ENCODE measurements around the gene SPACA6.
"Not testable (repeated sequence)": the region's sequence is repeated elsewhere in the genome, so short reads cannot be mapped to it uniquely, and the experiment has no call there.

SPACA6 gene

DNA sequence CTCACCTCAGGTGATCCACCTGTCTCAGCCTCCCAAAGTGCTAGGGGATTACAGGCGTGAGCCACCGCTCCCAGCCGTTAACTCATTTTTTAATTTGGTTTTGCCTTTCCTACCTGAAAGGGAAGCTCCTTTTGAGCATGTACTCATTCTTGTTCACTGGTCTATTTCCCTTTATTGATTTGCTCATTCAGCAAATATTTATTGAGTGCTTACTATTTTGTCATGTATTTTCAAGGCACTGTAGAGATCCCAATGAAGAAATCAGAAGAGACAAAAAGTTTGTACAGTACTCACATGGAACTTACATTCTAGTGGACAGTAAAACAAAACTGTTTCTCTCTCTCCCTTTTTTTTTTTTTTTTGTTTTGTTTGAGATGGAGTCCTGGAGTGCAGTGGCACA is 13.8 kb downstream of the SPACA6 start:
- no peak for DNase-seq

DNA sequence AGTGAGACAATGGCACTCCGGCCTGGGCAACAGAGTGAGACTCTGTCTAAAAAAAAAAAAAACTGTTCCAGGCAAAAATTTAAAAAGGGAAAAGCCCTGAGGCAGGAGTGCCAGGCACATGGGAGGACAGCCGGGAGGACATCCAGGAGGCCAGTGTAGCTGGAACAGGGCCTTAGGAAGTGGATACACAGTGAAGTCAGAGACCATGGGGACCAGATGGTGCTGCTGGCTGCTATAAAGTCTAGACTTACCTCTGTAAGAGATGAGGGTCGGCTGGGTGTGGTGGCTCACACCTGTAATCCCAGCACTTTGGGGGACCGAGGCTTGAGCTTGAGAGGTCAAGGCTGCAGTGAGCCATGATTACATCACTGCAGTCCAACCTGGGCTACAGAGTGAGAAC is 15.7 kb downstream of the SPACA6 start:
- DNase-seq = no peak

DNA sequence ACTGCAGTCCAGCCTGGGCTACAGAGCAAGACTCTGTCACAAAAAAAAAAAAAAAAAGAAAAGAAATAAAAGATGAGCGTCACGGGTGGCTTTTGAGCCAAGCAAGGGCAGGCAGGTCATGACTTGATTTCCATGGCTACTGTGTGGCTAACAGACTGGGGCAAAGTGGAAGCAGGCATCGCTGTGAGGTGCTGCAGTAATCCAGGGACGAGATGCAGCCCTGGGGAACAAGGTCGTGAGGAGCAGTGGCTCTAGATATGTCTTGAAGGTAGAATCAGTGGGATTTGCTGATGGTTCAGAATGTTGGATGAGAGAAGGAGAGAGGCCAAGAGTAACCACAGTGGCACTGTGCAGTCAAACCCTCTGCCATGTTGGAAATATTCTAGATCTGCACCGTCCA is 16.4 kb downstream of the SPACA6 start:
- no peak for DNase-seq

DNA sequence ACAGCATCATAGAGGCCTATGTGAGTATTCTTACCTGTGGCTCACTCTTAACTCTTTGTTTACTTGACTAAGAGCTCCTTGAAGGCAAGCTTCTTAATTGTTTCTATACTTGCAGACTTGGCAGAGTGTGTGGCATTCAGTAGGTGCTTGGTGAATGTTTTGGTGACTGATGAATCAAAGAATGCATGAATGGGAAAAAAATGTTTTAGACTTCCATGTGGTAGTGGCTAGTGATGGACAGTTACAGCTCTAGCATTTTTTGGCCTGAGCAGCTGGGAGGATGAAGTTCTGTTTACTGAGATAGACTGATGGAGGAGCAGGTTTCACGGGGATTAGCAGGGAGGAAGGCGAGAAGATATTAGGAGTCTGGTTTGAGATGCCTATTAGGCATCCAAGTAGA is 17.0 kb downstream of the SPACA6 start:
- DNase-seq = no peak

DNA sequence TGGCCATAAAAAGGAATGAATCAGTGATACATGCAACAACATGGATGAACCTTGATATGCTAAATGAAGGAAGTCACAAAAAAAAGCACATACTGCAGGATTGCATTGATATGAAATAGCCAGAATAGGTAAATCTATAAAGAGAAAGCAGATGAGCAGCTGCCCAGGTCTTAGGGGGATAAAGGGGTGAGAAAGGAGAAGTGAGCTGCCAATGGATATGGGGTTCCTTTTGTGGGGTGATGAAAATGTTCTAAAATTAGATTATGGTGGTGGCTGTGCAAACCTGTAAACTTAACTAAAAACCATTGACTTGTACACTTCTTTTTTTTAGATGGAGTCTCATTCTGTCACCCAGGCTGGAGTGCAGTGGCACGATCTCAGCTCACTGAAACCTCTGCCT is 18.6 kb downstream of the SPACA6 start:
- DNase-seq = no peak

DNA sequence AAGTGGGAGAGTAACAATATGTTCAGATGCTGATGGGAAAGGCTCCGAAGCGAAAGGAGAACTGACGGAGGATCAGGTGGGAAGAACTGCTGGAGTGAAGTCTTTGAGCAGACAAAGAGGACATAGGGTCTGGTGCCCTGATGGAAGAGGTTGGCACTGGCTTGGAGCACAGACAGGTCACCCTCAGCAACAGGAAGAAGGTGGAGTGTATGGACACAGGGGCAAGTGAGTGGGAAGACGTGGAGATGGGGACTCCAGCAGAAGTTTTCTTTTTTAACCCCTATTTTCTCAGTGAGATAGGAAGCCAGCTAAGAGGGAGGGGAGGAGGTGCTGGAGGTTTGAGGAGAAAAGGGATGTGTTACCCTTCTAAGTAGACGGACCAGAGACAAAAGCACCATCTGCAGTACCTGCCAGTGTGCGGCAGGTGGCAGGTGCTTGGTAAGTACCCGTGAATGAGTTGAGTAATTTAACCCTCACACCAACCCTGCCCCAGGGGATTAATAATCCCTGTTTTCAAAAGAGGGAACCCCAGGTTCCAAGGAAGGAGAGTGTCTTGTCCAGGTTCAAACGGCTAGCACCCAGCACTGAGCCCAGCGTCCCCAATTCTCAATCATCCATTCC is 19.4 kb downstream of the SPACA6 start:
- DNase-seq = no peak

DNA sequence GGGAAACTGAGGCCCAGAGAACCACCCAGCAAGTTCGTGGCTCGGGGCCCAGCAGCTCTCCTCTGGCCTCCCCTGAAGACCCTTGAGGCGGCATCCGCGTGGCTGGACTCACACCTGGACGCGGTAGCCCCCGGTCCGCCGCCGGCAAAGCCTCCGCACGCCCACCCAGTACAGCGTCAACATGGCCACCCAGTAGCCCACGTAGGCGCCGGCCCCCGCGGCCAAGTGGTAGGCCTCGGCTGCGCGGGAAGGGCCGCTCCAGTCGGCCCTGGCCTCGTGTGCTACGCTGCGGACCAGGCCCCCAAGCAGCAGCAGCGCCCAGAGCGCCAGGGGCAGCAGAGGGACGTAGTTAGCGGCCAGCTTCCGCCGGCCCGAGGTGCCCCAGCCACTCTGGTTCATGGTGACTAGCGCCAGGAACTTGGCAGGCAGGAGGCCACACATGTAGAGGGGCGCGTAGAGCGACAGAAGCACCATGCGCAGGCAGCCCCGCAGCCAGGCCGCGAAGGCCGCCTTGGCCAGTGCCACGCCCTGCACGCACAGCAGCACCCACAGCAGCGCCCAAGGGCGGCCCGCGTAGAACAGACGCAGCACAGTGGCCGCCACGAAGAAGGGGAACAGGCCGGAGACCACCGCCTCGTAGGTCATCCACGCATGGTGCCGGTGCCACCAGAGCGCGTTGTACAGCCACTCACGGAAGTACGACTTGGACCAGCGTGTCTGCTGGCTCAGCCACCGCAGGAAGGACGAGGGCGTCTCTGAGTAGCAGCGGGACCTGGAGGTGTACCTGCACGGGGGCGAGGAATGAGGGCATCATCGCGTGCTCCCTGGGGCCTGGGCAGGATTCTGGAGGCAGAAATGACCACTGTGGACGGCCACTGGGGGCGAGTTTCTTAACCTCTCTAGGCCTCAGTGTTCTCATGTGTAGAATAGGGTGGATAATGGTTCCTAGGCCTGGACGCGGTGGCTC is 20.5 kb downstream of the SPACA6 start:
- DNase-seq = no peak

DNA sequence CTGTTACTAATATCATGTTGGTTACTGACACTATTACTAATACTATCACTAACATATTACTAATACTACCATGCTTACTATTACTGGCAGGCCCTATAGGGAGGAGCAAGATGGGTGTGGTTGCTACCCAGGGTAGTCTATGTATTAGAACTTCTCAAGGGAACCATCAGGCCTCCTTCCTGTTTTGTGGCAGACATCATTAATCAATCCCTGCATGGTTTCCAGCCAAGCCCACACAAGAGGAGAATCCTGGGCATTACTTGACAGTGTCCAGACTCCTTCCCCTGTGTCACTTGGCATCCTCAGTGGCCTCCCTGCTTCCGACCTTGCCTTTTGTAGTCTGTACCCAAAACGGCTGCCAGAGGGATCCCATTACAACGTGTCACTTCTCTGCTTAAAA is 21.7 kb downstream of the SPACA6 start:
- no peak for DNase-seq

DNA sequence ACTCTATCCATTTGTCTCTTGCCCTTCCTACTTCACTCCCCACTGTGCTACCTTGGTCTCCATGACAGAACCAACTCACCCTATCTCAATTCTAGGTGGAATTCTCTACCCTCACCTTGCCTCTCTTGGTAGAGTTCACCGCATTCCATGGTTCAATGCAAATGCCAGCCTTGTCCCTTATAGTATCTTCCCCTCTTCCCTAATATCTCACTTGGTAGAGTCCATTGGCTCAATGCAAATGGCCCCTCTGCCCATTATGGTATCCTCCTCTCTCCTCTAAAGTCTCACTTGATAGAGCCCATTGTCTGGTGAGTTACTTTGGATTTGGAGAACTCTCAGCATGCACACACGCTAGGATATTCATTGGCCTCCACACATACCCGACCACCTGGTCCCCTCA is 22.7 kb downstream of the SPACA6 start:
- no peak for DNase-seq

DNA sequence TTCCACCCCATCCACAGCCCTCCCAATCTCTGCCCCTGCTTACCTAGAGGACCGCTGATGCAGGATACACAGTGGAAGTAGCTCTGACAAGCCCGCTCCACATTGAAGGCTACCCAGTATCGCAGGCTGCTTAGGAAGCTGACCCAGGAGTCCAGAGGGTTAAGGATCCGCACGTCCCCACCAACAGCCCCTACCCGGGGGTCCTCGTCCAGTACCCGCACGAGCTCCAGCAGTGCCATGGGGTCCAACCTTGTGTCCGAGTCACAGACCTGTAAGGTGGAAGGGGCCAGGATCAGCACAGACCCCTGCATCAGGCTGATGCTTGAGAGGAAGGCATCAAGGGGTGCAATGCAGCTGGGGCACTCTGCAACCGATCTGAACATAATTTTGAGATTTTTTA is 23.8 kb downstream of the SPACA6 start:
- DNase-seq = no peak

DNA sequence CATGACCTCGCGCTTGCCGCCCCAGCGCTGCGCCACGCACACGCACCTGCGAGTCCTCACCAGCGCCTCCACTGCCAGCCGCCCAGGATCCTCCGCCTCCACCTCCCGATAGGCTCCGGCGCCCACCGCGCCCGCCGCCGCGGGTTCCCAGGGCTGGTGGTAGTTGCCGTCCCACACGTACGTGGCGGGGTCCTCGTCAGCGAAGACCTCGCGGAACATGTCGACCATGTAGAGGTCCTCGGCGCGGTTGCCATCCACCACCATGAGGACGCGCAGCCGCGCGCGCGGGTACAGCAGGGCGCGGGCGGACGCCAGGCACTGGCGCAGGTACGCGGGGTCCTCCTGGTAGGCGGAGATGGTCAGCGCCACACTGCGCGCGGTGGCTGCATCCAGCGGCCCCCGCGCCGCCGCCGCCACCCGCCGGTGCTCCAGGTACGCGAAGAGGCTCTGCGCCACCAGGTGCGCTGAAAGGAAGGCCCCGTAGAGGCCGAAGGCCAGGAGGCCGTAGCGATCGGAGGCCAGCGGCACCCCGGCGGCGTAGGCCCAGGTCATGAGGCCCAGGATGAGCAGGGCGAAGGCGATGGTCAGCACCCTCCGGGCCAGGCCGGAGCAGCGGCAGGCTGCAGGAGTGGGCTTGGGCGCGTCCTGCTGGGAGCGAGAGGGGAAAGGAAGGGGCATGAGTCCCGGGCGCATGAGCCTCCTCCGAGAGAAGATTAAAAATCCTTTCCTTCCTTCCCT is 26.3 kb downstream of the SPACA6 start:
- DNase-seq = no peak

DNA sequence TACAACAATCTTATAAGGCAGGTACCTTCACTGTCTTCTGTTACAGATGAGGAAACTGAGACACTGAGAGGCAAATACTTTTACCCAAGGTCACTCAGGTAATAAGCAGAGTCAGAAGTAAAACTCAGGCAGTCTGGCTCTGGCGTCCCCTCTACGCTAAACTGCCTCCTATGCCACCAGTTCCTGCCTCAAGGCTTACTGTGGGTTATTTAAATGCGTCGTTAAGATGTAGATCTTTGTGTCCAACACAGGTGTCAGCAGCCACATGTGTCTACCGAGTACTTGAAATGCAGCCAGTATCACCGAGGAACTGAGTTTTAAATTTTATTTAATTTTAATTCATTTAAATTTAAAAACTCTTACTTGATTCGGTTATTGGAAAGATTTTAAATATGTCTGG is 28.8 kb downstream of the SPACA6 start:
- DNase-seq = no peak

DNA sequence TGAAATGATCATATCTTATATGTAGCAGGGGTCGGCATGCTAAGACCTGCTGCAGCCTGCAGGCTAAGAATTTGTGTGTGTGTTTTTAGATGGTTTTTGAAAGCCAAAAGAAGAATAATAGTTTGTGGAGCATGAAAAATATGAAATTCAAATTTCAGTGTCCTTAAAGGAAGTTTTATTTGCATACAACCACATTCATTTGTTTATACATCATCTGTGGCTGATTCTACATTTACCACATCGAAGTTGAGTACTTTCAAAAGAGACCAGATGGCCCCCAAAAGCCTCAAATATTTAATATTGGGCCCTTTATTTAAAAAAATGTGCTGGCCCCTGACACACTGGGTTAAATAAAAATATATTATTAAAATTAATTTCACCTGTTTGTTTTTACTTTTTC is 29.4 kb downstream of the SPACA6 start:
- DNase-seq = no peak

DNA sequence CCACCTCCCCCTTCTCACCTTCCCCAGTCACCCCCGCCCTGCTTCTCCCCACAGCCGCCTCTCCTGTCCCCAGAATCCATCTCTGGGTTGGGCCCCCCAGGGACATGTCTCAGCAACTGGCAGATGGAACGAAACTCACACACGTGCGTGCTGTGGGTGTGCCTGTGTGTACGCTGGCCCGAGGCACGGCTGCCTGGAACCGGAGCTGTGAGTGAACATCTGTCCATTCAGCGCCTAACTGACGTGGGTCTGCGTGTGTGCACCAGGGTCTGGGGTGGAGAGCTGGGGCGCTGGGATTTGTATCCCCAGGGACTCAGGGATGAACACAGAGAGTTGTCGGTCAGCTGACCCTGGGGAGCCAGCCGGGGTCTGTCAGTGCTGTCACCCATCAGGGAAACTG is 31.4 kb downstream of the SPACA6 start:
- DNase-seq = no peak

DNA sequence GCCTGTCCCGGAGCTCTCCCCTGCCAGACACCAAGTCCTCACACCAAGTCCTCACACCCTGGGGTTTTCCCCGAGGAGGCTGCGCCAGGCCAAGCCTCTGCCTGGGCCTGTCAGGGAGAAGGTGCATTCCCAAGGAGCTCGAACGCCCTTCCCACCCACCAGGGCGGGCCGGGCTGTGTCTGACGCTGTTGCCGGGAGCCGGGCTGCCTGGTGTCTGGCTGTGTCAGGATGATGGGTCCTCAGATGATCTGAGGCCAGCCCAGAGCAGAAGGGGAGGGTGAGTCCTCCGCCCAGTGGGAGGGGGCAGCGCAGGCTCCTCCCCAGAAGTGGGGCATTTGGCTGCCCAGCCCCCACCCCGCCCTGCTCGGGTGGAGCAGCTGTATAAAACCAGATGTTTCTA is 32.9 kb downstream of the SPACA6 start:
- DNase-seq = no peak

DNA sequence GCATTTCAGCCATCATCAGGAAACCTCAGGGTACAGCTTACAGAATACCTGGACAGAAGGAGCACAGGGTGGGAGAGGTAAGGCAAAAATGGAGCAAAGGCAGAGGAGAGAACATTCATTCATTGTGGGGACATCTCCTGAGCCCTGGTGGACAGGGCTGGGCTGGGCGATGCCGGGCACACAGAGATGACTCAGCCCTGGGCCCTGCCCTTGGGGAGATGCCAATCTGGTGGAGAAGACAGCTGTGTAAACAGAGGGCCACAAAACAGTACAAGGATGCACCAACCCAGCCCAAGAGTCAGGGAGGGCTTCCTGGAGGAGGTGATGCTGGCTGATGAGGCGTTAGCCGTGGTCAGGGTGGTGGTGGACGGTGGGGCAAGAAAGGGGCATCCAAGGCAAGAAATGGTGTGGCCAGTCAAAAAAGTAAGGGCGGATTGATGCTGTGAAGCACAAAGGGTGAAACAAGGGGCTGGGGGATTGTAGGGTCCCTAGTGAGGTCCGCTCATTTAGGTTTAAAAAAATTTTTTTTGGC is 34.3 kb downstream of the SPACA6 start:
- DNase-seq = no peak

DNA sequence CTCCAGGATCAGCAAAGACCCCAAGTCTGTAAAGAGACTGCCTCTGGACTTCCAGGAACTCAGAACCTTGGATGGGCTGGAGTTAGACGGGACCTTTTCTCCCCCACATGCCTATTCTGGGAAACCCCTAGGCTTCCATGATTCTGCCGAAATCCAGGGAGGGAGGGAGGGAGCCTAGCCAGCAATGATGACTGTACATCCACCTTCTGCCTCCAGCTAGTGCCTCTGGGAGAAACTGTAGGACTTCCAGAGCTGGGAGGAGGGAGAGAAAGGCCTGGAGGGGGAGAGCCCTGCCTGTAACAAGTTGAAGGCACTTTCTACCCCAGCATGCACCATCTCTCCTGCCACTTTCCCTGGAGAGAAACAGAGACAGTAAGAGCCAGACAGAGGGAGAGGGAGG is 36.7 kb downstream of the SPACA6 start:
- DNase-seq = no peak

DNA sequence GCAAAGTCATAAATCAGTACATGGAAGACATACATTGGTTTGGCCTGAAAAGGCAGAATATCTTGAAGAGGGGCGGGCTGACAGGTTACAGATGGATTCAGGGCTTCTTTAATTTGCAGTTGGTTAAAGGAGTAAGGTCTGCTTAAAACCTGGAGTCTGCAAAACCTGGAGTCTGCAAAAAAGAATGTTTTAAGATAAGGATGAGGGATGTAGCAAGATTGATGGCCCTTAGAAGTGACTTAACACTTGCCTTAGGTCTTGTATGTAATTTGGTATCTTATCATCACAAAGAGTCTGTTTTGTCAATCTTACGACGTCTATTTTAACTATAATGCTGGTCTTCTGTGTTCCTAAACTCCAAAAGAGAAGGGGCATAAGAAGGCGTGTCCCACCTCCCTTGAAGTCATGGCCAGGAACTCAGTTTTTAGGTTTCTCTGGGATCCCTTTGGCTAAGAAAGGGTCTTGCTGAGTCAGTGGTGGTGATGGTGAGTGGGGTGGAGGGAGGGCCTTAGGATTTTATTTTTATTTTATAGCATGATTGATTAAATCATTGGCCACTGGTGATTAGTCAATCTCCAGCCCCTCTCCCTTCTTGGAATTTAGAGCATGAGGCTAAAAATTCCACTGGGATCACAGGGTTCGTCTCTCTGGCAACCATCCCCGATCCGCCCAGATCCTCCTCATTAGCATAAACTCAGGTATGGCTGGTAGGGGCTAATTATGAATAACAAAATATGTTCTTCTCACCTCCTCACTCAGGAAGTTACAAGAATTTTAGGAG is 40.8 kb downstream of the SPACA6 start:
- DNase-seq = no peak

DNA sequence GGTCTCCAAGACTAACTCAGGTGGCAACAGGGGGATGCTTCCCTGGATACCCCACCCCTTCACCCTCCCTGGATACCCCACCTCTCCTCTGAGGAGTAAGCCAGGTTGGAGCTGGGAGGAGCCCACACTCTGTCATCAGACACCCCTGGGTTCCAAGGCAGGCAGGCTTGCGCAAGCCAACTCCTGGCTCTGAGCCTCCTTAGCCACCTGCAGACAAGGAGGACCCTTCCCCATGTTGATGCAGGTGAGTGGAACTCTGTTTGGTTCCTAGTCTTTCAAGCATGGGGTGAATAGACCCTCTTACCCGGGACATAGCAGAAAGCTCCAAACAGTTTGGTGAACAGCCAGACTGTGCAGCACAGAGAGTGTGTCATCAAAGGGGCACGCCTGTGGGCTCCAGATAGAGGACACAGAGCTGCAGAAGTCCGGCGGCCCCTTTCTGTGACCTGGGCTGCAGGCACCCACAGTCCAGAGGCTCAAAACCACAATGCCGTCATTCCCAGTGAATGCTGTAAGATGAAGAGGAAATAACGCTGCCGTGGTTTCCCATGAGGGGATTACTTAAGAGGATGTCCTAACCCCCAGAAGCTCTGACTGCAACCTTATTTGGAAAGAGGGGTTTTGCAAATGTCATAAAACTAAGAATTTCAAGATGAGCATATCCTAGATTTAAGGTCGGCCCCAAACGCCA is 42.8 kb downstream of the SPACA6 start:
- DNase-seq = no peak

DNA sequence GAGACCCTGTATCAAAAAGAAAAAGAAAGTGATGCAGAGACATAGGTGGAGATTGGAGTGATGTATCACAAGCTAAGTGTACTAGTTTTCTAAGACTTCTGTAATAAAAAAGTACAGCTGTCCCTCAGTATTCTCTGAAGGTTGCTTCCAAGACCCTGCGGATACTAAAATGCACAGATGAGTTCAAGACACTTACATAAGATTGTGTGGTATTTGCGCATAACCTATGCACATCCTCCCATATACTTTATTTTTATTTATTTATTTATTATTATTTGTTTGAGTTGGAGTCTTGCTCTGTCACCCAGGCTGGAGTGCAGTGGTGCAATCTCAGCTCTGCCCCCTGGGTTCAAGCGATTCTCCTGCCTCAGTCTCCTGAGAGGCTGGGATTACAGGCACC is 44.3 kb downstream of the SPACA6 start:
- DNase-seq = no peak

DNA sequence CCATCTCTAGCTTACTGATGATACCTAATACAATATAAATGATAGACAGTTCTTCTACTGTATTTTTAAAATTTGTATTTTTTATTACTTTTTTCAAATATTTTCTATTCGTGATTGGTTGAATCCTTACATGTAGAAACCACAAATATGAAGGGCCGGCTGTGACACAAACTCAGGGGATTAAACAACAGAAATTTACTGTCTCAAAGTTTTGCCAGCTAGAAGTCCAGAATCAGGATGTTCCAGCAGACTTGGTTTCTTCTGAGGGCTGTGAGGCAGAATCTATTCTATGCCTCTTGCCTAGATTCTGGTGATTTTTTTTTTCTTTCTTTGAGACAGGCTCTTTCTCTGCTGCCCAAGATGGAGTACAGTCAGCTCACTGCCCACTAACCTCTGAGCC is 44.8 kb downstream of the SPACA6 start:
- DNase-seq = no peak

DNA sequence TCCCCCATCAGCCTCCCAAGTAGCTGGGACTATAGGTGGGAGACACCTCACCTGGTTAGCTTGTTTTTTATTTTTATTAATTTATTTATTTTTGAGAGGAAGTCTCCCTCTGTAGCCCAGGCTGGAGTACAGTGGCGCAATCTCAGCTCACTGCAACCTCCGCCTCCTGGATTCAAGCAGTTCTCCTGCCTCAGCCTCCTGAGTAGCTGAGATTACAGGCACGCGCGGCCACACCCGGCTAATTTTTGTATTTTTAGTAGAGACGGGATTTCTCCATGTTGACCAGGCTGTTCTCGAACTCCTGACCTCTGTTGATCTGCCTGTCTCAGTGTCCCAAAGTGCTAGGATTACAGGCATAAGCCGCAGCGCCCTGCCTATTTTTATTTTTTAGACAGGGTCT is 45.4 kb downstream of the SPACA6 start:
- not testable (repeated sequence) for DNase-seq

Measured in NCI-H1436 treated with DMSO at 0.1 percent for 48 hours (cell line).